Suprapubic skin (tissue), 4 donors: ENCODE results near the gene PDE8A. TPM values are rescaled to one million over a fixed set of nuclear protein-coding genes. Genes with fewer than 3 reads are reported as not detected.

Source experiments
- DNase-seq, 2 donors: peaks; one replicate each; pipeline ENCODE4 v3.0.0-alpha.2; 2019; ENCODE audit warnings: low spot score in 2 of 2
- H3K27ac ChIP-seq: fragments of 200-600 bp; sonication (generic); one replicate; pipeline ENCODE4 v1.5.1; 2019
- H3K27me3 ChIP-seq: fragments of 200-600 bp; sonication (generic); one replicate; pipeline ENCODE4 v1.5.1; 2019
- H3K36me3 ChIP-seq: fragments of 200-600 bp; sonication (generic); one replicate; pipeline ENCODE4 v1.5.1; 2019
- H3K4me1 ChIP-seq: fragments of 200-600 bp; sonication (generic); one replicate; pipeline ENCODE4 v1.5.1; 2019
- H3K4me3 ChIP-seq: fragments of 200-600 bp; sonication (generic); one replicate; pipeline ENCODE4 v1.5.1; 2019; ENCODE audit warnings: mild to moderate bottlenecking
- H3K9me3 ChIP-seq: fragments of 200-600 bp; sonication (generic); one replicate; pipeline ENCODE4 v1.5.1; 2019
- CTCF ChIP-seq, 2 donors: fragments of 200-600 bp in 1 of 2; fragments of 450-650 bp in 1 of 2; sonication (generic) in 1 of 2; IDR thresholded peaks; one replicate each; pipeline ENCODE4 v1.5.1; 2016 to 2019; ENCODE audit warnings: antibody characterized with exemption in 2 of 2, mild to moderate bottlenecking in 1 of 2, moderate library complexity in 1 of 2
- EP300 ChIP-seq: sonication (generic); formaldehyde crosslinking; IDR thresholded peaks from one replicate; pipeline ENCODE4 v1.6.1; 2017; ENCODE audit warnings: antibody characterized with exemption
- POLR2A ChIP-seq, 2 donors: fragments of 450-650 bp; IDR thresholded peaks; one replicate each; pipeline ENCODE4 v1.6.1; 2017; ENCODE audit warnings: antibody characterized with exemption in 2 of 2, mild to moderate bottlenecking in 2 of 2, moderate library complexity in 2 of 2
- POLR2AphosphoS5 ChIP-seq, 3 donors: sonication (generic); formaldehyde crosslinking; IDR thresholded peaks; one replicate each; pipeline ENCODE4 v1.6.1; 2017; ENCODE audit warnings: antibody characterized with exemption in 3 of 3
- WGBS: methylation state at CpG from one replicate; pipeline ENCODE4 v1.1.5; 2018; 5-methylcytosine and 5-hydroxymethylcytosine counted together
- total RNA-seq, 4 donors: library from RNA; depleted of rRNA; stranded (reverse); fragments of >200 nt; gene quantifications; one replicate each; pipeline ENCODE4 v1.1.0, GENCODE V29; 2016

PDE8A gene
- total RNA-seq, 4 donors from 2014 or later = 15.3 to 48.5 (median 19.0) TPM

- H3K27ac ChIP-seq = no peak overlapping the region
- no peaks in the 10 kb centered on the region for H3K36me3 ChIP-seq
- no peak for DNase-seq
- H3K9me3 ChIP-seq = no peaks in the 10 kb centered on the region
- H3K4me3 ChIP-seq = no peak overlapping the region
- TF ChIP-seq POLR2AphosphoS5 (IDR thresholded peaks at IDR 0.05) = no peak
- no peak for TF ChIP-seq CTCF (IDR thresholded peaks at IDR 0.05)
- TF ChIP-seq POLR2A (IDR thresholded peaks at IDR 0.05) = no peak
- TF ChIP-seq EP300 = no peak
- 90% methylated on average over 7 of the region's 7 CpGs for WGBS
- H3K4me1 ChIP-seq = no peaks in the 10 kb centered on the region
- H3K27me3 ChIP-seq = no peaks in the 10 kb centered on the region
Observed at GRCh38 chr15:85151145-85151544, 169.5 kb downstream of the PDE8A start.

GRCh38 chr15:85151861-85152260 lies 170.2 kb downstream of the PDE8A start:
- Histone ChIP-seq H3K36me3 (no peaks in the 10 kb centered on the region), H3K27me3 (no peaks in the 10 kb centered on the region), H3K4me1 (no peaks in the 10 kb centered on the region), H3K9me3 (no peaks in the 10 kb centered on the region), H3K4me3 (no peak overlapping the region), H3K27ac (no peak overlapping the region)
- TF ChIP-seq EP300 = no peak
- TF ChIP-seq CTCF (IDR thresholded peaks at IDR 0.05) = no peak
- no peak for TF ChIP-seq POLR2AphosphoS5 (IDR thresholded peaks at IDR 0.05)
- no peak for TF ChIP-seq POLR2A (IDR thresholded peaks at IDR 0.05)
- WGBS = 94% methylated on average over 3 of the region's 3 CpGs
- DNase-seq = no peak

- Histone ChIP-seq H3K4me3 (no peak overlapping the region), H3K27me3 (no peaks in the 10 kb centered on the region), H3K36me3 (no peaks in the 10 kb centered on the region), H3K9me3 (no peaks in the 10 kb centered on the region), H3K4me1 (no peaks in the 10 kb centered on the region), H3K27ac (no peak overlapping the region)
- WGBS = 33% methylated on average over 2 of the region's 2 CpGs
- TF ChIP-seq CTCF (IDR thresholded peaks at IDR 0.05) = no peak
- no peak for TF ChIP-seq POLR2A (IDR thresholded peaks at IDR 0.05)
- no peak for TF ChIP-seq EP300
- no peak for TF ChIP-seq POLR2AphosphoS5 (IDR thresholded peaks at IDR 0.05)
- no peak for DNase-seq
Observed at GRCh38 chr15:85154061-85154460, 172.4 kb downstream of the PDE8A start.

GRCh38 chr15:85155360-85155759 lies 173.7 kb downstream of the PDE8A start:
- TF ChIP-seq POLR2AphosphoS5 (IDR thresholded peaks at IDR 0.05) (no peak), CTCF (IDR thresholded peaks at IDR 0.05) (no peak), POLR2A (IDR thresholded peaks at IDR 0.05) (no peak), EP300 (no peak)
- Histone ChIP-seq H3K9me3 (no peaks in the 10 kb centered on the region), H3K4me3 (no peak overlapping the region), H3K36me3 (no peaks in the 10 kb centered on the region), H3K27ac (no peak overlapping the region), H3K27me3 (no peaks in the 10 kb centered on the region), H3K4me1 (no peaks in the 10 kb centered on the region)
- 66% methylated on average over 9 of the region's 9 CpGs for WGBS
- DNase-seq = no peak

GRCh38 chr15:85155857-85156256 lies 174.2 kb downstream of the PDE8A start:
- no peak for DNase-seq
- Histone ChIP-seq H3K27me3 (no peaks in the 10 kb centered on the region), H3K9me3 (no peaks in the 10 kb centered on the region), H3K27ac (no peak overlapping the region), H3K4me1 (no peaks in the 10 kb centered on the region), H3K4me3 (no peak overlapping the region), H3K36me3 (no peaks in the 10 kb centered on the region)
- no peak for TF ChIP-seq CTCF (IDR thresholded peaks at IDR 0.05)
- TF ChIP-seq POLR2A (IDR thresholded peaks at IDR 0.05) = no peak
- no peak for TF ChIP-seq POLR2AphosphoS5 (IDR thresholded peaks at IDR 0.05)
- no peak for TF ChIP-seq EP300
- 72% methylated on average over 1 of the region's 1 CpG for WGBS
